Measurements from ENCODE around the gene ZNF501.

GRCh38 chr3:44712455-44713075 is 16.9 kb upstream of the ZNF501 start, which contains the start of gene ZNF502:
- TF ChIP-seq CTCF (IDR thresholded peaks at IDR 0.05), result peak; percentile 33 to 45 (median 41)
- TF ChIP-seq POLR2A (IDR thresholded peaks at IDR 0.05; ENCODE audit: low read depth), result no peak

Measured in esophagus muscularis mucosa (tissue), 3 donors.